HG03064 (cell line): Measurements from ENCODE around the gene SPAG9.
"Not testable (repeated sequence)": the region's sequence is repeated elsewhere in the genome, so short reads cannot be mapped to it uniquely, and the experiment has no call there.

Experiments
- ATAC-seq: cut with Tn5 transposase; IDR thresholded peaks from one replicate; pipeline ENCODE4 v1.9.1; 2021; ENCODE audit warnings: low read depth; ENCODE audit not compliant: unreplicated experiment

SPAG9 gene

GRCh38 chr17:51097708-51098446 is 22.8 kb downstream of the SPAG9 start:
- ATAC-seq: no peak

GRCh38 chr17:51091635-51092034 is 29.0 kb downstream of the SPAG9 start:
- no peak for ATAC-seq

- ATAC-seq: not testable (repeated sequence)
Observed at GRCh38 chr17:51088868-51089267, 31.8 kb downstream of the SPAG9 start.

GRCh38 chr17:51088287-51088686 is 32.4 kb downstream of the SPAG9 start:
- ATAC-seq: no peak

GRCh38 chr17:51087072-51087757 is 33.5 kb downstream of the SPAG9 start:
- no peak for ATAC-seq

GRCh38 chr17:51085150-51085805 is 35.4 kb downstream of the SPAG9 start:
- ATAC-seq: no peak

- no peak for ATAC-seq
Observed at GRCh38 chr17:51083981-51084380, 36.7 kb downstream of the SPAG9 start.

GRCh38 chr17:51083364-51083763 is 37.3 kb downstream of the SPAG9 start:
- not testable (repeated sequence) for ATAC-seq

GRCh38 chr17:51079049-51079448 is 41.6 kb downstream of the SPAG9 start:
- ATAC-seq: no peak

- ATAC-seq: no peak
Observed at GRCh38 chr17:51078009-51078592, 42.6 kb downstream of the SPAG9 start.

GRCh38 chr17:51076821-51077220 is 43.8 kb downstream of the SPAG9 start:
- ATAC-seq: no peak

- ATAC-seq: no peak
Observed at GRCh38 chr17:51071556-51071955, 49.1 kb downstream of the SPAG9 start.

GRCh38 chr17:51065466-51065865 is 55.2 kb downstream of the SPAG9 start:
- ATAC-seq: no peak

- no peak for ATAC-seq
Observed at GRCh38 chr17:51064061-51064735, 56.5 kb downstream of the SPAG9 start.

GRCh38 chr17:51060396-51060795 is 60.3 kb downstream of the SPAG9 start:
- no peak for ATAC-seq

- no peak for ATAC-seq
Observed at GRCh38 chr17:51059781-51060180, 60.9 kb downstream of the SPAG9 start.

GRCh38 chr17:51057534-51057933 is 63.1 kb downstream of the SPAG9 start:
- ATAC-seq: no peak

GRCh38 chr17:51056813-51057510 is 63.7 kb downstream of the SPAG9 start:
- no peak for ATAC-seq

GRCh38 chr17:51054748-51055147 is 65.9 kb downstream of the SPAG9 start:
- ATAC-seq: no peak

- no peak for ATAC-seq
Observed at GRCh38 chr17:51052235-51052634, 68.4 kb downstream of the SPAG9 start.
